HCT116 (cell line): ENCODE data around the gene INTU. TPM values are rescaled to one million over a fixed set of nuclear protein-coding genes. Genes with fewer than 3 reads are reported as not detected.

ENCODE experiments used
- ATAC-seq: fragments of 200-7000 bp; cut with Tn5 transposase; 2 replicates; pipeline ENCODE4 v1.9.1; 2020; ENCODE audit warnings: mild to moderate bottlenecking, moderate library complexity
- BruUV-seq: library from RNA; stranded (reverse); fragments of 400-500 nt; replicated peaks from 2 replicates; lab custom pipeline; 2021; lab: Mats Ljungman, UMichigan
- CTCF ChIA-PET: fragments of 300-600 bp; sonication (Branson Sonifier 250); formaldehyde crosslinking; loops from one replicate; lab custom pipeline; 2021; ENCODE audit warnings: antibody characterized with exemption; lab: Charles Lee
- POLR2A ChIA-PET: fragments of 300-600, 350-600 bp; sonication (Branson Sonifier 250); formaldehyde crosslinking; loops from one replicate; lab custom pipeline; 2021; ENCODE audit warnings: antibody characterized with exemption; lab: Charles Lee
- RAD21 ChIA-PET, 2 experiments: fragments of 300-600 bp; sonication (Branson Sonifier 250); formaldehyde crosslinking; loops; one replicate each; lab custom pipeline; 2023; ENCODE audit warnings: low total read pairs in 2 of 2; ENCODE audit not compliant: uncharacterized antibody in 2 of 2, unreplicated experiment in 2 of 2, low non-redundant PET in 1 of 2; lab: Charles Lee
- DNase-seq: peaks from one replicate; pipeline ENCODE4 v3.0.0-alpha.2; 2010; ENCODE audit warnings: low read depth, low spot score
- H2AFZ ChIP-seq: fragments of 200-600 bp; shearing (Covaris generic), sonication (generic); 2 replicates; pipeline ENCODE4 v1.6.1; 2017; ENCODE audit warnings: low read depth, mixed run types, mixed read lengths, antibody characterized with exemption, low read length; ENCODE audit not compliant: poor library complexity, severe bottlenecking
- H3K27ac ChIP-seq: 2 replicates; pipeline ENCODE4 v1.5.1; 2012; ENCODE audit warnings: low read depth, low read length
- H3K27me3 ChIP-seq: fragments of 200-600 bp; sonication (generic); 2 replicates; pipeline ENCODE4 v1.6.1; 2016; ENCODE audit warnings: mixed run types, low read length, mixed read lengths; ENCODE audit not compliant: insufficient read depth
- H3K36me3 ChIP-seq, 2 experiments: fragments of 200-500 bp in 1 of 2; fragments of 200-600 bp in 1 of 2; sonication (Bioruptor generic) in 1 of 2; sonication (generic) in 1 of 2; 2 replicates each; pipeline versions ENCODE4 v1.5.1 to v1.6.1; 2014 to 2016; ENCODE audit warnings: low read length in 2 of 2, inconsistent platforms in 1 of 2, mixed read lengths in 1 of 2, mixed run types in 1 of 2; ENCODE audit not compliant: insufficient read depth in 2 of 2, control insufficient read depth in 1 of 2
- H3K4me1 ChIP-seq, 2 experiments: fragments of 200-600 bp in 1 of 2; sonication (generic) in 1 of 2; 2 replicates each; pipeline versions ENCODE4 v1.5.1 to v1.6.1; 2012 to 2017; ENCODE audit warnings: low read length in 2 of 2, inconsistent platforms in 1 of 2, mild to moderate bottlenecking in 1 of 2, mixed read lengths in 1 of 2, mixed run types in 1 of 2, moderate library complexity in 1 of 2; ENCODE audit not compliant: insufficient read depth in 2 of 2, control insufficient read depth in 1 of 2
- H3K4me2 ChIP-seq: fragments of 200-600 bp; sonication (generic); 2 replicates; pipeline ENCODE4 v1.6.1; 2017; ENCODE audit warnings: mixed run types, low read length, mixed read lengths
- H3K4me3 ChIP-seq, 2 experiments: fragments of 200-600 bp in 1 of 2; sonication (generic) in 1 of 2; replicated peaks in 1 of 2; 2 replicates each; pipeline ENCODE4 v1.5.1; 2011 to 2016; ENCODE audit warnings: low read length in 2 of 2, control low read depth in 1 of 2, low read depth in 1 of 2, mild to moderate bottlenecking in 1 of 2, mixed read lengths in 1 of 2, mixed run types in 1 of 2
- H3K79me2 ChIP-seq: fragments of 200-600 bp; sonication (generic); 2 replicates; pipeline ENCODE4 v1.6.1; 2017; ENCODE audit warnings: mild to moderate bottlenecking, mixed run types, low read length, moderate library complexity, mixed read lengths; ENCODE audit not compliant: insufficient read depth
- H3K9ac ChIP-seq: fragments of 200-600 bp; sonication (generic); 2 replicates; pipeline ENCODE4 v1.6.1; 2016; ENCODE audit warnings: low read length, mixed read lengths
- H3K9me2 ChIP-seq: fragments of 200-600 bp; sonication (generic), shearing (Covaris generic); 2 replicates; pipeline ENCODE4 v1.6.1; 2017; ENCODE audit warnings: mixed run types, mild to moderate bottlenecking, moderate library complexity; ENCODE audit not compliant: insufficient read depth
- H3K9me3 ChIP-seq, 2 experiments: fragments of 200-500 bp in 1 of 2; fragments of 200-600 bp in 1 of 2; sonication (Bioruptor generic) in 1 of 2; sonication (generic) in 1 of 2; 2 replicates each; pipeline ENCODE4 v1.6.1; 2014 to 2017; ENCODE audit warnings: low read length in 2 of 2, mixed read lengths in 2 of 2, inconsistent platforms in 1 of 2, low read depth in 1 of 2, mild to moderate bottlenecking in 1 of 2, mixed run types in 1 of 2, moderate library complexity in 1 of 2; ENCODE audit not compliant: control insufficient read depth in 1 of 2, insufficient read depth in 1 of 2
- H4K20me1 ChIP-seq: fragments of 200-600 bp; sonication (generic), shearing (Covaris generic); 2 replicates; pipeline ENCODE4 v1.6.1; 2017; ENCODE audit warnings: mixed run types, mild to moderate bottlenecking, moderate library complexity; ENCODE audit not compliant: insufficient read depth
- CBX3 ChIP-seq: IDR thresholded peaks from 2 replicates; pipeline ENCODE4 v1.6.1; 2012; ENCODE audit warnings: low read depth
- ELF1 ChIP-seq: IDR thresholded peaks from 2 replicates; pipeline ENCODE4 v1.6.1; 2012; ENCODE audit warnings: low read depth, borderline replicate concordance
- EZH2 ChIP-seq: fragments of 200-600 bp; sonication (generic); IDR thresholded peaks from 2 replicates; pipeline ENCODE4 v1.6.1; 2017; ENCODE audit warnings: antibody characterized with exemption, mixed run types
- EZH2phosphoT487 ChIP-seq: fragments of 200-600 bp; IDR thresholded peaks from 2 replicates; pipeline ENCODE4 v1.6.1; 2018; ENCODE audit warnings: antibody characterized with exemption, borderline replicate concordance
- FOSL1 ChIP-seq: IDR thresholded peaks from 2 replicates; pipeline ENCODE4 v1.6.1; 2012; ENCODE audit warnings: low read depth
- RAD21 ChIP-seq: IDR thresholded peaks from 2 replicates; pipeline ENCODE4 v1.6.1; 2012; ENCODE audit warnings: low read depth, mild to moderate bottlenecking
- SRF ChIP-seq: IDR thresholded peaks from 2 replicates; pipeline ENCODE4 v1.6.1; 2012; ENCODE audit warnings: low read depth
- YY1 ChIP-seq: IDR thresholded peaks from 2 replicates; pipeline ENCODE4 v1.6.1; 2011; ENCODE audit warnings: low read length, low read depth, moderate library complexity, mild to moderate bottlenecking; ENCODE audit not compliant: insufficient replicate concordance; ENCODE audit errors: extremely low read depth
- ZNF274 ChIP-seq: fragments of 200-500 bp; sonication (Bioruptor generic); IDR thresholded peaks from 2 replicates; pipeline ENCODE4 v1.6.1; 2014; ENCODE audit warnings: mild to moderate bottlenecking, low read depth, low read length, inconsistent platforms
- intact Hi-C: fragments of 100-400 bp; cut with micrococcal nuclease; formaldehyde crosslinking; loops from 2 replicates; pipeline ENCODE4 v1.10.0; 2022
- total RNA-seq: library from RNA; stranded (reverse); gene quantifications from one replicate; pipeline ENCODE4 v1.2.1, GENCODE V29; 2021; ENCODE audit not compliant: unreplicated experiment
- TF ChIP-seq, protein P1 (sequence below): IDR thresholded peaks from 2 replicates; pipeline ENCODE4 v1.6.1; 2012; ENCODE audit warnings: low read depth
- TF ChIP-seq, protein P2 (sequence below): IDR thresholded peaks from 2 replicates; pipeline ENCODE4 v1.6.1; 2011; ENCODE audit warnings: mild to moderate bottlenecking, low read length, moderate library complexity; ENCODE audit not compliant: insufficient replicate concordance; ENCODE audit errors: extremely low read depth

Gene INTU
- total RNA-seq, 1 experiment from 2014 or later: 12.0 TPM

DNA sequence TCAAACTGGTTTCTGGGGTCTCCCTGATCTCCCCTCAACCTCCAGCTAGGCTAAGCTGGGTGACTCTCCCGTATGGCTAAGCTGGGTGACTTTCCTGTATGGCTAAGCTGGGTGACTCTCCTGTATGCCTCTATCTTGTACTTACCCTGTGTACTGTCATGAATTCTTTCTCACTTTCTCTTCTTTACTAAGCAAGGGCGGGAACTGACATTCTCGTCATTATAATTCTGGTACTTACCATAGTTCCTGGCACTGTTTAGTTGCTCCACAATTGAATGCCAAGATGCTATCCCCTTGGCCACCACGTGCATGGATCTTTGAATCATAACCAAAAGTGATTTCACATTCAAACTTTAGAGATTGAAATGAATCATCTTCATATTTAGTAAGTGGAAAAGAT, 8.8 kb downstream of the INTU start (continued):
- TF ChIP-seq, protein P1, sequence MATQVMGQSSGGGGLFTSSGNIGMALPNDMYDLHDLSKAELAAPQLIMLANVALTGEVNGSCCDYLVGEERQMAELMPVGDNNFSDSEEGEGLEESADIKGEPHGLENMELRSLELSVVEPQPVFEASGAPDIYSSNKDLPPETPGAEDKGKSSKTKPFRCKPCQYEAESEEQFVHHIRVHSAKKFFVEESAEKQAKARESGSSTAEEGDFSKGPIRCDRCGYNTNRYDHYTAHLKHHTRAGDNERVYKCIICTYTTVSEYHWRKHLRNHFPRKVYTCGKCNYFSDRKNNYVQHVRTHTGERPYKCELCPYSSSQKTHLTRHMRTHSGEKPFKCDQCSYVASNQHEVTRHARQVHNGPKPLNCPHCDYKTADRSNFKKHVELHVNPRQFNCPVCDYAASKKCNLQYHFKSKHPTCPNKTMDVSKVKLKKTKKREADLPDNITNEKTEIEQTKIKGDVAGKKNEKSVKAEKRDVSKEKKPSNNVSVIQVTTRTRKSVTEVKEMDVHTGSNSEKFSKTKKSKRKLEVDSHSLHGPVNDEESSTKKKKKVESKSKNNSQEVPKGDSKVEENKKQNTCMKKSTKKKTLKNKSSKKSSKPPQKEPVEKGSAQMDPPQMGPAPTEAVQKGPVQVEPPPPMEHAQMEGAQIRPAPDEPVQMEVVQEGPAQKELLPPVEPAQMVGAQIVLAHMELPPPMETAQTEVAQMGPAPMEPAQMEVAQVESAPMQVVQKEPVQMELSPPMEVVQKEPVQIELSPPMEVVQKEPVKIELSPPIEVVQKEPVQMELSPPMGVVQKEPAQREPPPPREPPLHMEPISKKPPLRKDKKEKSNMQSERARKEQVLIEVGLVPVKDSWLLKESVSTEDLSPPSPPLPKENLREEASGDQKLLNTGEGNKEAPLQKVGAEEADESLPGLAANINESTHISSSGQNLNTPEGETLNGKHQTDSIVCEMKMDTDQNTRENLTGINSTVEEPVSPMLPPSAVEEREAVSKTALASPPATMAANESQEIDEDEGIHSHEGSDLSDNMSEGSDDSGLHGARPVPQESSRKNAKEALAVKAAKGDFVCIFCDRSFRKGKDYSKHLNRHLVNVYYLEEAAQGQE: no peak
- TF ChIP-seq ELF1 (no peak), SRF (no peak)

DNA sequence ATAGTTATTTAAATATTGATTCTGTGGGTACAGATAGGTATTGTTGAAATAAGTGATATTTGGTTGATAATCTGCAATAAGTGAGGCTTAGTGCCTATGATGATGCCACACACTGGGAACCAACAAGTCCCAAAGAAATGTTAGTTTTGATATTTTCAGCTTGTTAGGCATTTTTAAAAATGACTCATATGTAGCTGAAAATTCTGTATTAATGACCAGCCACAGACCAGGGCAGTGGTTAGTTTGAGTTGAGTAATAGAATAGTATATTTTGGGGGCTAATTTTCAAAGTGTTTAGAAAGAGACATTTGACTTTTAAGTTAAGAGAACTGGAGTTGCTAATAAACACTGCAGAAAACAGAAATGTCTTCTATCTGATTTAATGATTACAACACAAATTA, 9.4 kb downstream of the INTU start:
- no TSS peak for BruUV-seq

More for the DNA sequence above, 9.4 kb downstream of the INTU start:
- no peak overlapping the region for H3K27ac ChIP-seq
- no peak overlapping the region for H3K4me2 ChIP-seq
- TF ChIP-seq YY1: no peak
- no peak for TF ChIP-seq EZH2phosphoT487
- TF ChIP-seq CBX3: no peak
- TF ChIP-seq, protein P1: no peak
- no peak for TF ChIP-seq FOSL1
- TF ChIP-seq, protein P2, sequence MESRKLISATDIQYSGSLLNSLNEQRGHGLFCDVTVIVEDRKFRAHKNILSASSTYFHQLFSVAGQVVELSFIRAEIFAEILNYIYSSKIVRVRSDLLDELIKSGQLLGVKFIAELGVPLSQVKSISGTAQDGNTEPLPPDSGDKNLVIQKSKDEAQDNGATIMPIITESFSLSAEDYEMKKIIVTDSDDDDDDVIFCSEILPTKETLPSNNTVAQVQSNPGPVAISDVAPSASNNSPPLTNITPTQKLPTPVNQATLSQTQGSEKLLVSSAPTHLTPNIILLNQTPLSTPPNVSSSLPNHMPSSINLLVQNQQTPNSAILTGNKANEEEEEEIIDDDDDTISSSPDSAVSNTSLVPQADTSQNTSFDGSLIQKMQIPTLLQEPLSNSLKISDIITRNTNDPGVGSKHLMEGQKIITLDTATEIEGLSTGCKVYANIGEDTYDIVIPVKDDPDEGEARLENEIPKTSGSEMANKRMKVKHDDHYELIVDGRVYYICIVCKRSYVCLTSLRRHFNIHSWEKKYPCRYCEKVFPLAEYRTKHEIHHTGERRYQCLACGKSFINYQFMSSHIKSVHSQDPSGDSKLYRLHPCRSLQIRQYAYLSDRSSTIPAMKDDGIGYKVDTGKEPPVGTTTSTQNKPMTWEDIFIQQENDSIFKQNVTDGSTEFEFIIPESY: no peak
- no peak for TF ChIP-seq RAD21
- TF ChIP-seq ELF1: no peak
- no peak for TF ChIP-seq EZH2
- no peak for TF ChIP-seq ZNF274
- DNase-seq: no peak
- ChIA-PET RAD21 (no interaction called here), CTCF (no interaction called here), POLR2A (no interaction called here)
- no peaks in the 10 kb centered on the region; the same call in 1 of the 2 replicates for H3K9me2 ChIP-seq
- no peaks in the 10 kb centered on the region for H4K20me1 ChIP-seq
- H2AFZ ChIP-seq: no peak overlapping the region
- H3K4me1 ChIP-seq: no peaks in the 10 kb centered on the region
- H3K4me3 ChIP-seq: no peak overlapping the region
- H3K9ac ChIP-seq: no peak overlapping the region
- peaks cover 0 to 11% of the 10 kb centered on the region in 2 experiments; a peak in 2 of 4 replicates for H3K36me3 ChIP-seq
- no peaks in the 10 kb centered on the region for H3K79me2 ChIP-seq
- intact Hi-C loops: no loop called here
- no peak for ATAC-seq
- H3K9me3 ChIP-seq: no peaks in the 10 kb centered on the region
- H3K27me3 ChIP-seq: no peaks in the 10 kb centered on the region
